HCT116 (cell line): ENCODE data around the gene IFNLR1.

Experiments used
- CEBPB ChIP-seq: IDR thresholded peaks from 2 replicates; pipeline ENCODE4 v1.6.1; 2012; ENCODE audit warnings: low read depth
- CTCF ChIP-seq, 3 experiments: fragments of 200-600 bp in 1 of 3; sonication (generic) in 1 of 3; IDR thresholded peaks in 2 of 3; conservative IDR thresholded peaks in 1 of 3; 2 replicates each; pipeline ENCODE4 v1.5.1; 2012 to 2017; ENCODE audit warnings: low read depth in 2 of 3, low read length in 2 of 3, antibody characterized with exemption in 1 of 3, borderline replicate concordance in 1 of 3, control low read depth in 1 of 3, mild to moderate bottlenecking in 1 of 3, mixed read lengths in 1 of 3, mixed run types in 1 of 3, moderate library complexity in 1 of 3; ENCODE audit not compliant: insufficient read depth in 1 of 3
- EGR1 ChIP-seq: IDR thresholded peaks from 2 replicates; pipeline ENCODE4 v1.6.1; 2012; ENCODE audit warnings: low read depth
- POLR2A ChIP-seq: IDR thresholded peaks from 2 replicates; pipeline ENCODE4 v1.7.0; 2011; ENCODE audit warnings: borderline replicate concordance; ENCODE audit not compliant: insufficient read depth, insufficient read length; ENCODE audit errors: extremely low read depth
- YY1 ChIP-seq: IDR thresholded peaks from 2 replicates; pipeline ENCODE4 v1.6.1; 2011; ENCODE audit warnings: low read length, low read depth, moderate library complexity, mild to moderate bottlenecking; ENCODE audit not compliant: insufficient replicate concordance; ENCODE audit errors: extremely low read depth

GRCh38 chr1:24117132-24117531, 70.0 kb downstream of the IFNLR1 start:
- TF ChIP-seq POLR2A: no peak
- no peak for TF ChIP-seq EGR1
- no peak for TF ChIP-seq CTCF (IDR thresholded peaks at IDR 0.05 in 2 of 3, conservative IDR thresholded peaks at IDR 0.05 in 1 of 3; ENCODE audit: borderline replicate concordance in 1 of 3, insufficient read depth in 1 of 3, low read depth in 2 of 3, low read length in 2 of 3)
- TF ChIP-seq YY1: no peak
- TF ChIP-seq CEBPB: no peak
